ENCODE measurements around the gene RPGRIP1L.

The RPGRIP1L gene

GRCh38 chr16:53741546-53741945 is 37.9 kb upstream of the RPGRIP1L start:
- DNase-seq (ENCODE audit: extremely low read depth, low read depth), result no peak
- no peak for TF ChIP-seq CTCF (IDR thresholded peaks at IDR 0.05; ENCODE audit: low read depth, low read length)

GRCh38 chr16:53740933-53741531 is 37.4 kb upstream of the RPGRIP1L start:
- no peak for TF ChIP-seq CTCF (IDR thresholded peaks at IDR 0.05; ENCODE audit: low read depth, low read length)
- no peak for DNase-seq (ENCODE audit: extremely low read depth, low read depth)

GRCh38 chr16:53740476-53740875 is 36.8 kb upstream of the RPGRIP1L start:
- DNase-seq (ENCODE audit: extremely low read depth, low read depth), result no peak
- TF ChIP-seq CTCF (IDR thresholded peaks at IDR 0.05; ENCODE audit: low read depth, low read length), result no peak

GRCh38 chr16:53737552-53737951 is 33.9 kb upstream of the RPGRIP1L start:
- TF ChIP-seq CTCF (IDR thresholded peaks at IDR 0.05; ENCODE audit: low read depth, low read length), result no peak
- no peak for DNase-seq (ENCODE audit: extremely low read depth, low read depth)

GRCh38 chr16:53736297-53736696 is 32.6 kb upstream of the RPGRIP1L start:
- TF ChIP-seq CTCF (IDR thresholded peaks at IDR 0.05; ENCODE audit: low read depth, low read length), result no peak
- DNase-seq (ENCODE audit: extremely low read depth, low read depth), result no peak

- no peak for TF ChIP-seq CTCF (IDR thresholded peaks at IDR 0.05; ENCODE audit: low read depth, low read length)
- no peak for DNase-seq (ENCODE audit: extremely low read depth, low read depth)
Measured at GRCh38 chr16:53734908-53735307, 31.2 kb upstream of the RPGRIP1L start.

- DNase-seq (ENCODE audit: extremely low read depth, low read depth), result no peak
- no peak for TF ChIP-seq CTCF (IDR thresholded peaks at IDR 0.05; ENCODE audit: low read depth, low read length)
Measured at GRCh38 chr16:53732296-53732929, 28.8 kb upstream of the RPGRIP1L start.
